GM12878 (cell line): ENCODE measurements around the gene LBX1. TPM values are rescaled to one million over a fixed set of nuclear protein-coding genes. Genes with fewer than 3 reads are reported as not detected.

ENCODE experiments used
- ATAC-seq: fragments of 200-7000 bp; cut with Tn5 transposase; 3 replicates; pipeline ENCODE4 v1.9.1; 2020; ENCODE audit warnings: mild to moderate bottlenecking, moderate library complexity
- BruUV-seq: library from RNA; stranded (reverse); fragments of 400-500 nt; replicated peaks from 2 replicates; lab custom pipeline; 2021; lab: Mats Ljungman, UMichigan
- CTCF ChIA-PET: fragments of 300-600 bp; sonication (Branson Sonifier 250); formaldehyde crosslinking; extraction: SDS; loops from one replicate; lab custom pipeline; 2021; ENCODE audit warnings: inconsistent platforms; lab: Yijun Ruan, JAX
- POLR2A ChIA-PET: fragments of 350-600 bp; formaldehyde crosslinking; extraction: SDS; loops from one replicate; lab custom pipeline; 2021; ENCODE audit warnings: inconsistent platforms; lab: Charles Lee
- RAD21 ChIA-PET: fragments of 300-600 bp; sonication (Branson Sonifier 250); formaldehyde crosslinking; loops from one replicate; lab custom pipeline; 2023; ENCODE audit warnings: antibody characterized with exemption; ENCODE audit not compliant: unreplicated experiment; lab: Charles Lee
- SMC1A ChIA-PET: fragments of 300-600 bp; sonication (Branson Sonifier 250); formaldehyde crosslinking; loops from one replicate; lab custom pipeline; 2023; ENCODE audit not compliant: unreplicated experiment, uncharacterized antibody; lab: Charles Lee
- DNase-seq: peaks from one replicate; pipeline ENCODE4 v3.0.0-alpha.2; 2011; ENCODE audit warnings: low read depth, low spot score
- FAIRE-seq: peaks from 3 replicates; lab custom pipeline; 2011; peaks lifted over from hg19 to GRCh38; lab: Jason Lieb, UNC
- H2AFZ ChIP-seq: 2 replicates; pipeline ENCODE4 v1.6.0; 2011; ENCODE audit warnings: low read depth, low read length, control low read depth; ENCODE audit not compliant: control insufficient read depth
- H3K27ac ChIP-seq: 2 replicates; pipeline ENCODE4 v1.5.1; 2011; ENCODE audit warnings: control low read depth; ENCODE audit not compliant: control insufficient read depth, insufficient read depth
- H3K27me3 ChIP-seq, 2 experiments: replicated peaks in 1 of 2; 2 replicates each; pipeline versions ENCODE4 v1.6.0 to v1.6.1; 2011; ENCODE audit warnings: low read length in 1 of 2; ENCODE audit not compliant: control insufficient read depth in 2 of 2, insufficient read depth in 2 of 2
- H3K36me3 ChIP-seq, 2 experiments: 2 replicates each; pipeline ENCODE4 v1.5.1; 2011; ENCODE audit warnings: low read length in 1 of 2; ENCODE audit not compliant: control insufficient read depth in 2 of 2, insufficient read depth in 2 of 2
- H3K4me1 ChIP-seq: 2 replicates; pipeline ENCODE4 v1.6.1; 2011; ENCODE audit warnings: mild to moderate bottlenecking, low read length, moderate library complexity, mixed read lengths; ENCODE audit not compliant: control insufficient read depth, insufficient read depth
- H3K4me2 ChIP-seq: 2 replicates; pipeline ENCODE4 v1.6.0; 2011; ENCODE audit warnings: control low read depth; ENCODE audit not compliant: control insufficient read depth, insufficient read depth
- H3K4me3 ChIP-seq: fragments of 200-600 bp; sonication (generic); 2 replicates; pipeline ENCODE4 v1.5.1; 2016
- H3K79me2 ChIP-seq: 2 replicates; pipeline ENCODE4 v1.6.0; 2011; ENCODE audit warnings: low read length; ENCODE audit not compliant: control insufficient read depth, insufficient read depth
- H3K9ac ChIP-seq: 2 replicates; pipeline ENCODE4 v1.8.0; 2011; ENCODE audit warnings: low read length, control low read depth, mixed read lengths; ENCODE audit not compliant: control insufficient read depth, insufficient read depth
- H3K9me3 ChIP-seq: replicated peaks from 3 replicates; pipeline ENCODE4 v1.5.1; 2011; ENCODE audit warnings: mild to moderate bottlenecking, low read length; ENCODE audit not compliant: control insufficient read depth, insufficient read depth
- H4K20me1 ChIP-seq: 2 replicates; pipeline ENCODE4 v1.6.0; 2011; ENCODE audit not compliant: control insufficient read depth, insufficient read depth
- BACH1 ChIP-seq: fragments of 450-650 bp; IDR thresholded peaks from 2 replicates; pipeline ENCODE4 v1.6.1; 2017; ENCODE audit warnings: mild to moderate bottlenecking, borderline replicate concordance
- HCFC1 ChIP-seq: fragments of 150-350 bp; IDR thresholded peaks from 2 replicates; pipeline ENCODE4 v1.6.1; 2014; ENCODE audit warnings: low read length
- IKZF1 ChIP-seq: fragments of 450-650 bp; conservative IDR thresholded peaks from 2 replicates; pipeline ENCODE4 v1.6.1; 2017; ENCODE audit warnings: antibody characterized with exemption, mild to moderate bottlenecking
- MEF2B ChIP-seq: fragments of 450-650 bp; IDR thresholded peaks from 2 replicates; pipeline ENCODE4 v1.6.1; 2018; ENCODE audit warnings: mild to moderate bottlenecking, moderate library complexity; ENCODE audit not compliant: partially characterized antibody, poor library complexity, severe bottlenecking
- MXI1 ChIP-seq: fragments of 150-350 bp; IDR thresholded peaks from 2 replicates; pipeline ENCODE4 v1.6.1; 2011; ENCODE audit warnings: low read depth, mild to moderate bottlenecking, inconsistent platforms, low read length, improper control_type of control experiment
- PAX8 ChIP-seq: fragments of 450-650 bp; IDR thresholded peaks from 2 replicates; pipeline ENCODE4 v1.6.1; 2017; ENCODE audit warnings: mild to moderate bottlenecking, moderate library complexity
- SMAD1 ChIP-seq: fragments of 450-650 bp; IDR thresholded peaks from 2 replicates; pipeline ENCODE4 v1.6.1; 2018; ENCODE audit warnings: mild to moderate bottlenecking, low read depth; ENCODE audit not compliant: partially characterized antibody
- SP1 ChIP-seq: IDR thresholded peaks from one replicate; pipeline ENCODE4 v1.6.1; 2011; ENCODE audit warnings: low read depth, low read length
- SREBF1 ChIP-seq: IDR thresholded peaks from 2 replicates; pipeline ENCODE4 v1.6.1; 2012; ENCODE audit warnings: mild to moderate bottlenecking, low read length
- SRF ChIP-seq, 2 experiments: IDR thresholded peaks; 2 replicates each; pipeline ENCODE4 v1.6.1; 2011; ENCODE audit warnings: low read depth in 2 of 2, low read length in 2 of 2, mild to moderate bottlenecking in 1 of 2, moderate library complexity in 1 of 2
- TCF12 ChIP-seq: IDR thresholded peaks from 2 replicates; pipeline ENCODE4 v1.6.1; 2011; ENCODE audit warnings: low read depth, mild to moderate bottlenecking, low read length
- TCF7 ChIP-seq: IDR thresholded peaks from 2 replicates; pipeline ENCODE4 v1.6.1; 2014; ENCODE audit warnings: antibody characterized with exemption, borderline replicate concordance
- ZBED1 ChIP-seq: IDR thresholded peaks from 2 replicates; pipeline ENCODE4 v1.6.1; 2016; ENCODE audit warnings: borderline replicate concordance
- ZSCAN29 ChIP-seq: fragments of 450-650 bp; IDR thresholded peaks from 2 replicates; pipeline ENCODE4 v1.6.1; 2017; ENCODE audit warnings: mild to moderate bottlenecking, moderate library complexity
- WGBS: methylation state at CpG from one replicate; pipeline ENCODE4 v1.1.6; 2016; ENCODE audit warnings: low lambda C conversion rate; ENCODE audit not compliant: insufficient replicate concordance, insufficient coverage; ENCODE audit errors: missing lambda C conversion rate; 5-methylcytosine and 5-hydroxymethylcytosine counted together
- in situ Hi-C: fragments of 300-500 bp; cut with MboI; formaldehyde crosslinking; loops from 9 replicates; pipeline ENCODE4 v1.14.3; 2018; ENCODE audit warnings: mixed read lengths
- intact Hi-C: fragments of 100-400 bp; cut with micrococcal nuclease; formaldehyde crosslinking; loops from one replicate; pipeline ENCODE4 v1.14.2; 2022; ENCODE audit not compliant: unreplicated experiment
- polyA plus RNA-seq, 11 experiments: library from polyadenylated mRNA; depleted of rRNA in 4 of 11; unstranded in 6 of 11; stranded (reverse) in 5 of 11; fragments of >200 nt; fragmentation: Nextera tagmentation in 4 of 11; fragmentation: Illumina TruSeq in 1 of 11; extraction: Ambion mirVana in 4 of 11; extraction: Trizol in 1 of 11; gene quantifications; 1 replicate in 1 of 11; 2 replicates in 10 of 11; pipeline versions ENCODE4 v1.2.1 to v1.2.3, GENCODE V29; 2011 to 2016; ENCODE audit warnings: inconsistent platforms in 2 of 11, missing spikeins in 2 of 11, low read depth in 1 of 11
- total RNA-seq, 4 experiments: library from RNA; depleted of rRNA in 3 of 4; stranded (reverse); fragments of >200 nt in 3 of 4; fragmentation: Illumina TruSeq in 1 of 4; extraction: Trizol in 1 of 4; gene quantifications; 2 replicates each; pipeline versions ENCODE4 v1.2.1 to v1.2.3, GENCODE V29; 2013 to 2021
- TF ChIP-seq, protein P1 (sequence below): IDR thresholded peaks from 2 replicates; pipeline ENCODE4 v1.6.1; 2011; ENCODE audit warnings: low read depth, low read length, improper control_type of control experiment, borderline replicate concordance
- TF ChIP-seq, protein P2 (sequence below): IDR thresholded peaks from 2 replicates; pipeline ENCODE4 v1.6.1; 2011; ENCODE audit warnings: mild to moderate bottlenecking, low read depth, low read length, moderate library complexity; ENCODE audit not compliant: insufficient replicate concordance
- TF ChIP-seq, protein P3 (sequence below): fragments of 450-650 bp; IDR thresholded peaks from 2 replicates; pipeline ENCODE4 v1.6.1; 2016; ENCODE audit warnings: mild to moderate bottlenecking

LBX1 gene
- total and polyA plus RNA-seq, 10 of the 15 experiments (the other 5 are each of a cell fraction or from before 2014, with no cell fraction given) = not detected

DNA sequence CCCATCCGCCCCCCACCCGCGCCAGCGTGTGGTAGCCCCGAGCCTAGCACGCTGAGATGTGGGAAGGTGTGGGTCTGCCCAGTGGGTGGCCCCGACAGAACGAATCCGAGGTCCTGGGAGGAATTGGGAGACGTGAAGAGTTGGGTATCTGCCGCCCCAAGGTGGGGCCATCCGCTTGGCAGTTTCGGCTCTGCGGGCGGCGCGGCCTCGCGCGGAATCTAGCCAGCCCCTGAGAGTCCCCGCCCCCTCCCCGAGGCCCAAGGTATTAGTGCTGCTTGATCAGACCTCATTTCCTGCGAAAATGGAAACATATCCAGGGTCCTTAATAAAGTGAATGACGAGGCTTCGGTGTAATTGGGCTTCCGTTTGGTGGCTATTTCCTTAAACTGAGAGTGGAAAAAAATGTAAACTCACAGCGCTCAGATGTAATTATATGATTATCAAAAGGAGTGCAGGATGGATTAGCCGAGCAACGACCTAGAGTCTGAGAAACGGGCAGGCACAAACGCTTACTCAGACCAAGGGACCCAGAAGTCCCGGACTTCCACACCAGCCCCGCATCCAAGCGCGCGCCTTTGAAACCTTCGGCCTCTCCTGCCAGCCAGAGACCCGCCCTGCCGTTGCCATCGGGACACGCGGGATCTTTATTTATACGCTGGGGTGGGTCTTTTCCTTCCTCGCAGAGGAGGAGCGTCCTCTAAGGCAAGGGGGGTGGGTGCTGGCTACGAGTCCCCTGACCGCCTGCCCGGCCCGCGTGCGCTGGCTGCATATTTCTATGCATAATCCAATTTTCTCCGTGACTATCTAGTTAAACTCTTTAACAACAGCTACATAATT lies 12.8 kb downstream of the LBX1 start (continued):
- TF ChIP-seq, protein P1, sequence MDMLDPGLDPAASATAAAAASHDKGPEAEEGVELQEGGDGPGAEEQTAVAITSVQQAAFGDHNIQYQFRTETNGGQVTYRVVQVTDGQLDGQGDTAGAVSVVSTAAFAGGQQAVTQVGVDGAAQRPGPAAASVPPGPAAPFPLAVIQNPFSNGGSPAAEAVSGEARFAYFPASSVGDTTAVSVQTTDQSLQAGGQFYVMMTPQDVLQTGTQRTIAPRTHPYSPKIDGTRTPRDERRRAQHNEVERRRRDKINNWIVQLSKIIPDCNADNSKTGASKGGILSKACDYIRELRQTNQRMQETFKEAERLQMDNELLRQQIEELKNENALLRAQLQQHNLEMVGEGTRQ = no peak
- TF ChIP-seq TCF12 = no peak
- no peak for TF ChIP-seq PAX8

DNA sequence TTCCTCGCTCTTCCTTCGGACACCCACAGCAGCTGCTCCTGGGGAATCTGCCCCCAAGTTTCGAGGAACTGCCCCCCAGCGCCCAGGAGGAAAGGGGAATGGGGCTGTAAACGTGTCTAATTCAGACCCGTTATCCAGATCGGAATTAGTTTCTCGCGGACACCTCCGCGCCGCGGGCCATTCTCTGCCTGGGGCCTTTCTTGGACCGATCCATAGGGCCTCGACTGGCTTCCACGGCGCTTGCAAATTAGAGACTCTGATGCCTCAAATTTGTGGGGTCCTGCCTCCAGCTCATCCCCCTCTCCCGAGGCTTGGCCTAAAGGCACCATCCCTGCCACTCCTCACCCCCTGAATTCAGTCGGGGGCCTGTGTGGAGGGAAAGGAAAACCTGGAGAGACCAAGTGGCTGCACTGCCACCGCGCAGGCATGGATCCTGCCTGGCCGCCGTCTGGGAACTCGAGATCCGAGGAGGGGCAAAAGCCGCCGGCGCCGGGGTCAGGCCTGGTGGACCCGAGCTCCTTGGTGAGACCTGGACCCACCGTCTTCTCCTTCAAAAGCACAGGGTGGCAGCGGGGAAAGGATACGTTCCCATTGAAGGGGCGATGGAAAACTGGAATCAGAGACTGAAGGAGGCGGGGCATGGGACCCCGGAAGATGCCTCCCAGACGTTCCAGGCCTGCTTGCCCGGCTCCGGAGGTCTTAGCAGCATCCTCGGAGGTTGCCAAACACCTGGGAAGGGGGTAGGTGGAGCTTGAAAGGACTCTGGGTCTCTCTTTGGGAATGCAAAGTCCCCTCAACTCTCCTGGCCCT lies 13.7 kb downstream of the LBX1 start:
- no peaks in the 10 kb centered on the region for H3K79me2 ChIP-seq
- ChIA-PET CTCF (interaction anchor here (0.5 to 4.3 kb wide), 7 partner anchors 9 to 354 kb away, joined by 3 to 49 read pairs (median 5); no protein-coding TSS in a partner anchor), SMC1A (interaction anchor here (3.8 kb wide), 1 partner anchor 252 kb away, joined by 21 read pairs; no protein-coding TSS in a partner anchor), RAD21 (interaction anchor here (3.4 kb wide), 1 partner anchor 251 kb away, joined by 24 read pairs; no protein-coding TSS in a partner anchor), POLR2A (no interaction called here)
- DNase-seq (no peak), ATAC-seq (no peak), FAIRE-seq (no peak)
- H3K4me2 ChIP-seq = no peak overlapping the region
- 38% methylated on average over 37 of the region's 40 CpGs for WGBS
- H3K4me1 ChIP-seq = no peaks in the 10 kb centered on the region; the same call in 1 of the 2 replicates
- H3K9ac ChIP-seq = no peak overlapping the region
- no peaks in the 10 kb centered on the region for H3K36me3 ChIP-seq
- no peak overlapping the region for H3K4me3 ChIP-seq
- H2AFZ ChIP-seq = no peak overlapping the region
- in situ Hi-C loops = loop anchor here (10.0 to 25.0 kb wide), 2 partner anchors 249 to 872 kb away; no protein-coding TSS in a partner anchor
- H3K27me3 ChIP-seq = peaks cover 22 to 29% of the 10 kb centered on the region in 2 experiments
- no peaks in the 10 kb centered on the region for H4K20me1 ChIP-seq
- intact Hi-C loops = loop anchor here (2.0 to 10.0 kb wide), 2 partner anchors 565 to 859 kb away; no protein-coding TSS in a partner anchor
- H3K27ac ChIP-seq = no peak overlapping the region
- BruUV-seq = no TSS peak
- H3K9me3 ChIP-seq = no peaks in the 10 kb centered on the region
- TF ChIP-seq MXI1 = no peak
- no peak for TF ChIP-seq ZSCAN29
- TF ChIP-seq SRF (IDR thresholded peaks at IDR 0.05; ENCODE audit: low read depth in 2 of 2, low read length in 2 of 2) = no peak
- no peak for TF ChIP-seq ZBED1
- TF ChIP-seq MEF2B = no peak
- no peak for TF ChIP-seq BACH1
- TF ChIP-seq HCFC1 = no peak
- TF ChIP-seq, protein P2, sequence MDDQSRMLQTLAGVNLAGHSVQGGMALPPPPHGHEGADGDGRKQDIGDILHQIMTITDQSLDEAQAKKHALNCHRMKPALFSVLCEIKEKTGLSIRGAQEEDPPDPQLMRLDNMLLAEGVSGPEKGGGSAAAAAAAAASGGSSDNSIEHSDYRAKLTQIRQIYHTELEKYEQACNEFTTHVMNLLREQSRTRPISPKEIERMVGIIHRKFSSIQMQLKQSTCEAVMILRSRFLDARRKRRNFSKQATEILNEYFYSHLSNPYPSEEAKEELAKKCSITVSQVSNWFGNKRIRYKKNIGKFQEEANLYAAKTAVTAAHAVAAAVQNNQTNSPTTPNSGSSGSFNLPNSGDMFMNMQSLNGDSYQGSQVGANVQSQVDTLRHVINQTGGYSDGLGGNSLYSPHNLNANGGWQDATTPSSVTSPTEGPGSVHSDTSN = no peak
- TF ChIP-seq, protein P3, sequence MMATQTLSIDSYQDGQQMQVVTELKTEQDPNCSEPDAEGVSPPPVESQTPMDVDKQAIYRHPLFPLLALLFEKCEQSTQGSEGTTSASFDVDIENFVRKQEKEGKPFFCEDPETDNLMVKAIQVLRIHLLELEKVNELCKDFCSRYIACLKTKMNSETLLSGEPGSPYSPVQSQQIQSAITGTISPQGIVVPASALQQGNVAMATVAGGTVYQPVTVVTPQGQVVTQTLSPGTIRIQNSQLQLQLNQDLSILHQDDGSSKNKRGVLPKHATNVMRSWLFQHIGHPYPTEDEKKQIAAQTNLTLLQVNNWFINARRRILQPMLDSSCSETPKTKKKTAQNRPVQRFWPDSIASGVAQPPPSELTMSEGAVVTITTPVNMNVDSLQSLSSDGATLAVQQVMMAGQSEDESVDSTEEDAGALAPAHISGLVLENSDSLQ = no peak
- no peak for TF ChIP-seq SP1
- no peak for TF ChIP-seq SREBF1
- TF ChIP-seq IKZF1 = no peak
- no peak for TF ChIP-seq SMAD1
- no peak for TF ChIP-seq TCF7
